Activated T-cell treated with anti-CD3 and anti-CD28 coated beads for 4 hours (primary cell): ENCODE data around the gene VPS37B.

ENCODE experiments used
- DNase-seq: peaks from one replicate; pipeline ENCODE4 v3.0.0-alpha.2; 2020

The VPS37B gene

GRCh38 chr12:122836027-122836921 lies 59.6 kb downstream of the VPS37B start:
- peak; percentile 23 for DNase-seq

DNA sequence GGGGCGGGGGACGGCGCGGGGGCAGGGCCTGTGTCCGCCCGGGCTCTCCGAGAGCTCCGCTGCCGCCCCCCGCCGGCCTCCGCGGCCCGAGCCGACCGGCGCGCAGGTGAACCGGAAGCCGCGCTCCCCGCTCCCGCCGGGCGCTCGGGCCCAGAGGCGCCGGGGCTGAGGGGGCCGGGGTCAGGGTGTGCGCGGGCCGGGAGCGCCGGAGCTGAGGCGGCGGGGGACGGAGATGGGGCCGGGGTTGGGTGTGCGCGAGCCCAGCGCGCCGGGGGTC lies 60.2 kb downstream of the VPS37B start:
- DNase-seq = no peak

- peak; percentile 54 for DNase-seq
Measured at GRCh38 chr12:122834921-122835749, 60.8 kb downstream of the VPS37B start, which contains the start of gene HIP1R. Gene HIP1R (plus strand): TSS chr12:122835457. CDS start chr12:122835551, 94 bp downstream.

DNA sequence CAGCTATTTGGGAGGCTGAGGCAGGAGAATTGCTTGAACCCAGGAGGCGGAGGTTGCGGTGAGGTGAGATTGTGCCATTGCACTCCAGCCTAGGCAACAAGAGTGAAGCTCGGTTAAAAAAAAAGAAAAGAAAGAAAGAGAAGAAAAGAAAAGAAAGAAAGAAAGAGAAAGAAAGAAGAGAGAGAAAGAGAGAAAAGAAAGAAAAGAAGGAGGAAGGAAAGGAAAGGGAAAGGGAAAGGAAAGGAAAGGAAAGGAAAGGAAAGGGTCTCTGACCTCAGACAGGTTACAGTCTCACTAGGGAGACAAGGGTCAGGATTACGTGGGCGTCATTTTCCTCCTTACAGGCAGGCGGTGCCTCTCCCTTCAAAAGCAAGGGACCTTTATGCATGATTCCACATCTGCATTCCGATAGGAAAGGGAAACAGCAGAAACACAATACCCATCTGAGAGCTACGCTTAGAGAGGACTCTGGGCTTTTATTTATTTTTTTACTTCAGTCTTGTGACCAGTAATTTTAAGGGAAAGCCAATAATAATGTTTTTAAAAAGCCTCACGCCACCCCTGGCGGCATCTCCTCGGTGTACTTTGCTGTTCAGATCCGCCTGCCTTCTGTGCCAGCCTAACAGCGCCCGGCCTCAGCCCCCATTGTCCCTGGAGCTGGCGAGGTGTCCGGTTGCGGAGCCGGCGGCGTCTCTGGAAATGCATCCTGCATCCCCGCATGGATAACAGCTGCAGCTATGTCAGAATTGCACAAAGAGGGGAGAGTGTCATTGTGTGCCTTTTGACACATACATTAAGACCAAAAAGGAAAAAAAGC lies 61.6 kb downstream of the VPS37B start:
- DNase-seq = no peak

- no peak for DNase-seq
Measured at GRCh38 chr12:122830517-122831214, 65.3 kb downstream of the VPS37B start.

GRCh38 chr12:122827258-122827657 lies 68.7 kb downstream of the VPS37B start:
- DNase-seq = no peak

DNA sequence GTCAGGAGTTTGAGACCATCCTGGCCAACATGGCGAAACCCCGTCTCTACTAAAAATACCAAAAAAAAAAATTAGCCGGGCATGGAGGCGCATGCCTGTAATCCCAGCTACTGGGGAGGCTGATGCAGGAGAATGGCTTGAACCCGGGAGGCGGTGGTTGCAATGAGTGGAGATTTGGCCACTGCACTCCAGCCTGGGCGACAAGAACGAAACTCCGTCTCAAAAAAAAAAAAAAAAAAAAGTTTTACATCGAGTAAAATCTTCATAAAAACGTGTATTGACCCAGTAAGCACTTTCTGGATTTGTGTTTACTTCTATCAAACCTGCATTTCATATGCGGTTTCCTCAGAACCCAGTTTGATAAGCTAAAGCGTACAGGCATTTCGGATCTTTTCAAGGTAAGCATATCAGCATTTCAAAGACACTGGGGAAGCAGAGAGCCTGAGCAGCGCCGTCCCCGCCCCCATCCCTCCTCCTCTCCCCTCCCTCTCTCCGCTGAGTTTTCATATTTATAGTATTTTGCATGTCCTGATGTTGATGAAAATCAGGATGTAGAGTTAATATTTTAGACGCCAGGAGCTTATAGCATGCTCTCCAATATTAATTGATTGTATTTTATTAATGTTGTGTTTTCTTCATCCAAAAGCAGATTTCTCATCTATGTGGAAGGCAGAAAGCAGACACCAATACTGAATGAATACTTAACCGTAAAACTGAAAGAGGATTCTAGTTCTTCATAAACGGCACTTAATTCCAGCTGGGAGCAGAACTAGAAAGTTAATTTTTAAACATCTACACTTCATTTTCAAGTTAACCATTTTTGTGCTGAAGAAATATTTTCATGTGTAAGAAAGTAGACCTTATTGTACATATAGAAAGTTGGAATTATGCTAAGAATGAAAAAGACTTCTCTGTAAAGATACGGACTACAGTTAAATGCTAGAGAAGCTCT lies 69.9 kb downstream of the VPS37B start:
- no peak for DNase-seq

GRCh38 chr12:122823429-122823828 lies 72.5 kb downstream of the VPS37B start:
- no peak for DNase-seq

DNA sequence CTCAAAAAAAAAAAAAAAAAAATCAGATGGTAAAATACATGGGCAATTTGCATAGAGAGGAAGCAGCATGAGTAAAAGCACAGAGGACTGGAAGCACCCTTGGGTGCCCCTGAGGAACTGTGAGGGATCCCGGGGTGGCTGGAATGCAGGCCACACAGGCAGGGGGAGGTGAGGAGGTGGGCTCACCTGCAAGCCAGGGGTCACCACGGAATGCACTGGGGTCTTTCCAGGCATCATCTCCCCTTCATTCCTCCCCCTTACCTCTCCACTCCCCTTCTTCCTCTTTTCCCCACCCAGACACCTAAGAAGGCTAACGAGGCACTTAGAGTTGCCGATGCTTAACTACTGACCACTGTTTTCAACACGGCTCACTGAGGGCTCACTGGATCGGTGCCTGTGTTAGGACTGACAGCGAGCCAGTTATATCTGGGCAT lies 75.1 kb downstream of the VPS37B start:
- no peak for DNase-seq

- no peak for DNase-seq
Measured at GRCh38 chr12:122820138-122820537, 75.8 kb downstream of the VPS37B start.

DNA sequence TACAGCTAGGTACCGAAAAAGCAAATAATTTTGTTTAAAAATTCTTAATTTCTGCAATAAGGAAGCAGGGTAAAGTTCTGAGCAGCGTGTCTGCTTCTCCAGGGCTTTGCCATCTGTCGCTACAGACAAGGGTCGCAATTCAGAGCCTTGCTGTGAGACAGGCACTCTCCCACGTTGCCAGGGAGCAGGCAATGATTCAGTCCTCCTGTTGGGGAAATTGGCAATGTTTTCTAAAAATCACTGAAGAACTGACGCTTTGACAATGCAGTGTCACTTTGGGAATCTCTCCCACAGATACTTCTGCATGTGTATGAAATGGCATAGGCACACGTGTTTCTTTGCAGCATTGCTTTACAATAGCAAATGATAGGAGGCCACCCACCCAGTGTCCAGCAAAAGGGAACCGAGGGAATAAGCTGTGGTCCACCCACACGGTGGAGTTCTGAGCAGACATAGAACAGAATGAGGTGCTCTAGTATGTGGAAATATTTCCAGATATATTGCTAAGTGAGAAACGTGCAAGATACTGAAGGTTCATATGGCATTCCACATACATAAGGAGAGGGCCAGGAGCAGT lies 76.6 kb downstream of the VPS37B start:
- DNase-seq = no peak
